Glutamatergic neuron (in vitro differentiated cells): ENCODE results near the gene MACROD2. TPM values are rescaled to one million over a fixed set of nuclear protein-coding genes. Genes with fewer than 3 reads are reported as not detected.

Experiments
- DNase-seq: peaks from one replicate; pipeline ENCODE4 v3.0.0; 2022
- H3K27ac Mint-ChIP-seq: one replicate; pipeline ENCODE4 v1.8.0; 2020; ENCODE audit warnings: mild to moderate bottlenecking, mixed read lengths, inconsistent platforms; ENCODE audit not compliant: unreplicated experiment
- H3K27me3 Mint-ChIP-seq: one replicate; pipeline ENCODE4 v1.8.0; 2020; ENCODE audit warnings: mild to moderate bottlenecking, moderate library complexity, mixed read lengths, inconsistent platforms; ENCODE audit not compliant: unreplicated experiment
- H3K36me3 Mint-ChIP-seq: one replicate; pipeline ENCODE4 v1.8.0; 2020; ENCODE audit warnings: mild to moderate bottlenecking, mixed read lengths, inconsistent platforms; ENCODE audit not compliant: unreplicated experiment
- H3K4me1 Mint-ChIP-seq: one replicate; pipeline ENCODE4 v1.8.0; 2020; ENCODE audit warnings: mild to moderate bottlenecking, low read depth, mixed read lengths, inconsistent platforms; ENCODE audit not compliant: unreplicated experiment
- H3K4me3 Mint-ChIP-seq: one replicate; pipeline ENCODE4 v1.8.0; 2020; ENCODE audit warnings: mild to moderate bottlenecking, mixed read lengths, inconsistent platforms; ENCODE audit not compliant: unreplicated experiment
- H3K9me3 Mint-ChIP-seq: one replicate; pipeline ENCODE4 v1.8.0; 2020; ENCODE audit warnings: mild to moderate bottlenecking, moderate library complexity, mixed read lengths, inconsistent platforms; ENCODE audit not compliant: unreplicated experiment
- CTCF ChIP-seq: fragments of 200-600 bp; sonication (generic); IDR thresholded peaks from one replicate; pipeline ENCODE4 v1.5.0; 2021; ENCODE audit not compliant: partially characterized antibody, unreplicated experiment
- total RNA-seq: library from RNA; stranded (reverse); fragmentation: NEBNext Ultra II Directional; extraction: Animal tissue kit (Norgen Biotek cat#: 25700); gene quantifications from one replicate; pipeline ENCODE4 v1.2.1, GENCODE V29; 2021; ENCODE audit not compliant: unreplicated experiment

MACROD2 gene
- total RNA-seq, 1 donor from 2014 or later, result 8.7 TPM

DNA sequence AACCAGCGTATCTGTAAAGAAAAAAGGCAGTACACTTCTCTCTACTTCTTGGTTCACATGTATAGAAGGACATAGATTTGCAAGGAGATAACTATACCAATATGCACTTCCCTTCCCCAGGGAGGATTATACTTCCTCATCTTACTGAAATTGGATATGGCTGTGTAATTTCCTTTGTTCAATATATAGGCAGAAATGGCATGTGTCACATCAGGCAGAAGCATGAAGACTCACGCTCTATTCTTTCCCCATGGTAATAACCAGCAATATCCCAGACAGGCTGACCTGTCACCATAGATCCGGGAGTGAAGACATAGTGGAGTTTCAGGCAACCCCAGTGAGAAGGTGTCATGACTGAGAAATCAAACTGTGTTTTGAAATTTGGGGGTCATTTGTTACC, 2059.7 kb downstream of the MACROD2 start:
- no peak for DNase-seq
- H3K36me3 Mint-ChIP-seq, result no peaks in the 10 kb centered on the region
- no peak for TF ChIP-seq CTCF
- H3K4me1 Mint-ChIP-seq, result peaks cover 6% of the 10 kb centered on the region
- no peak overlapping the region for H3K4me3 Mint-ChIP-seq
- no peaks in the 10 kb centered on the region for H3K9me3 Mint-ChIP-seq
- H3K27ac Mint-ChIP-seq, result no peak overlapping the region
- no peaks in the 10 kb centered on the region for H3K27me3 Mint-ChIP-seq

- no peaks in the 10 kb centered on the region for H3K4me1 Mint-ChIP-seq
- no peaks in the 10 kb centered on the region for H3K9me3 Mint-ChIP-seq
- H3K27me3 Mint-ChIP-seq, result no peaks in the 10 kb centered on the region
- TF ChIP-seq CTCF, result no peak
- no peak for DNase-seq
- H3K4me3 Mint-ChIP-seq, result no peak overlapping the region
- H3K27ac Mint-ChIP-seq, result no peak overlapping the region
- no peaks in the 10 kb centered on the region for H3K36me3 Mint-ChIP-seq
Observed at GRCh38 chr20:16057651-16058050, 2062.3 kb downstream of the MACROD2 start.

DNA sequence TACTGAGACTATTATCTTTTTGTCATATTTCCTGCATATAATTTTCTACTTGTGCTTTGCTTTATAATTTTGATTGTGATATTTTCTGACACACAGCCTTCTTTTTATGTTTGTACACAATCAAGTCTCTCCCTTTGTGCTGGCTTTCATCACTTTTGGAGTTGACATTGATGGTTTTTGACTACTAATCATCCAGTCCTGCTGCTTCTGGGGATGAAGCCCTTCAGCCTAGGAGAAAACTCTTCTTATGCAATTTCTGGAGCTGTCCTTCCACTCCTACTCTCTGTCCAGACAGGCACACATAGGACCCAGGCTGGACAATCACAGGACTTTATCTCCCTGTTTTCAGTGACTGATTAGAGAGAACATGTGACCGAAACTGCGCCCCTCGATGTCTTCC, 2063.0 kb downstream of the MACROD2 start:
- no peaks in the 10 kb centered on the region for H3K36me3 Mint-ChIP-seq
- no peaks in the 10 kb centered on the region for H3K9me3 Mint-ChIP-seq
- no peak overlapping the region for H3K27ac Mint-ChIP-seq
- peaks cover 2% of the 10 kb centered on the region for H3K27me3 Mint-ChIP-seq
- H3K4me3 Mint-ChIP-seq, result no peak overlapping the region
- no peak for DNase-seq
- TF ChIP-seq CTCF, result no peak
- H3K4me1 Mint-ChIP-seq, result no peaks in the 10 kb centered on the region

- DNase-seq, result no peak
- no peak for TF ChIP-seq CTCF
- Mint-ChIP-seq H3K27ac (no peak overlapping the region), H3K9me3 (no peaks in the 10 kb centered on the region), H3K27me3 (peaks cover 2% of the 10 kb centered on the region), H3K4me3 (no peak overlapping the region), H3K36me3 (no peaks in the 10 kb centered on the region), H3K4me1 (peaks cover 5% of the 10 kb centered on the region)
Observed at GRCh38 chr20:16059841-16060240, 2064.5 kb downstream of the MACROD2 start.

DNA sequence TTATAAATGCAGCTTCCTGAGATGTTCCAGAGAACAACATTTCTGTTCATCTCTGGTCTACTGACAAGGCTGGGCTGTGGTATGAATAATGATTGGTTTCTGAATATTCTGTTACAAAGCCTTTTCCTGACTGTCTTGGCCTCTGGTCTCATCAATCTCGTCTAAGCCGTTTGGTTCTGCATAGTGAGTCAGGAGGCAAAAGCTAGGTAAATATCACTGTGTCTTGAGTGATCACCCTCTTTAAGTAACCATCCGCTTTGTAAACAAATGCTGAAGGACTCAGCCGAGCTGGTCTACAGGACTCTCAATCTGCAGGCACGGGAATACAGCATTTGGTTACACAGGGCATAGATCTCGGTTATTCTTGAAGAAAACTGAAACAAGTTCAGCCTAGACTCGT, 2066.0 kb downstream of the MACROD2 start:
- Mint-ChIP-seq H3K9me3 (no peaks in the 10 kb centered on the region), H3K4me3 (no peak overlapping the region), H3K27ac (no peak overlapping the region), H3K4me1 (peaks cover 15% of the 10 kb centered on the region), H3K27me3 (peaks cover 2% of the 10 kb centered on the region), H3K36me3 (no peaks in the 10 kb centered on the region)
- no peak for DNase-seq
- TF ChIP-seq CTCF, result no peak
